Stimulated activated CD4-positive, alpha-beta T cell treated with anti-CD3 and anti-CD28 coated beads, Interleukin-12 subunit alpha, Interleukin-12 subunit beta, amount 100 ng/mL, for 4 hours (primary cell): ENCODE data around the gene SNAPC2.
"Not testable (repeated sequence)": the region's sequence is repeated elsewhere in the genome, so short reads cannot be mapped to it uniquely, and the experiment has no call there.

Experiments
- DNase-seq: peaks from one replicate; pipeline ENCODE4 v3.0.0-alpha.2; 2020

The SNAPC2 gene

DNA sequence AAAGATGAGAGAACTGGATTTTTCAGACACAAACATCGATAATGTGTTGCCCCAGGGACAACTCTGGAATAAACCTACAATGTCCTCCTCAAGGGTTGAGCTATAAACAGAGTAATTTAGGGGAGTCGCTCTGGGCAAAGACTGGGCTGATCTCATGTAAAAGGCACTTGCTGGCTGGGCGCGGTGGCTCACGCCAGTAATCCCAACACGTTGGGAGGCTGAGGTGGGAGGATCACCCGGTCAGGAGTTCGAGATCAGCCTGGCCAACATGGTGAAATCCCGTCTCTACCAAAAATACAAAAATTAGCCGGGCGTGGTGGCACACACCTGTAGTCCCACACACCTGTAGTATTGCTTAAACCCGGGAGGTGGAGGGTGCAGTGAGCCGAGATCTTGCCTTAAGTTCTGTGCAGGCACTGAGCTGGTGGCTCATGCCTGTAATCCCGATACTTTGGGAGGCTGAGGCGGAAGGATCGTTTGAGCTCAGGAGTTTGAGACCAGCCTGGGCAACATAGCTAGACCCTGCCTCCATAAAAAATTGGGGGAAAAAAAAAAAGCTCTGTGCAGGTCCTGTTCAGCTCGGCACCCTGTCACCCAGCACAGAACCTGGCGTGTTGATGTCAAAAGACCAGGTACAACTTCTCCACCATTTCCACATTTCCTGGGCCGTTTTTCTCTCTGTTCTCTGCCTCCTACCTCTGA is 21.9 kb downstream of the SNAPC2 start:
- DNase-seq, result no peak

DNA sequence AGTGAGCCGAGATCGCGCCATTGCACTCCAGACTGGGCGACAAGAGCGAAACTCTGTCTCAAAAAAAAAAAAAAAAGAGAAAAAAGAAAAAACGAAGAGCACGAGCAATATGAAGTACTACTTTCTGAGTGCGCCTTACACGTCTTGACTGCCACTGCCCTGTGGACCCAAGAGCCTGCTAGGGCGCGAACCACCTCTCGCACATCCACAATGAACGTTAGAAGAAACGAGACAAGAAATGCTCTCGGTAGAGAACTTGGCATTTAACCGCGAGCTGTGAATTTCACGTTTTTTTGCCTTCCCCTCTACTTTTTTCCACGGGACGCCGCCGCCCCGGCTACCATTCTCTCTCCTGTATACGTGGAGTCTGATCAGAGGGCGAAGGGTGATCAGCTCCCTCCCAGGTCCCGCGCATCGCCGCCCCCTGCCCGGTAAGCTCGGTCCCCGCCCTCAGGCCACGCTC is 22.9 kb downstream of the SNAPC2 start:
- no peak for DNase-seq

DNA sequence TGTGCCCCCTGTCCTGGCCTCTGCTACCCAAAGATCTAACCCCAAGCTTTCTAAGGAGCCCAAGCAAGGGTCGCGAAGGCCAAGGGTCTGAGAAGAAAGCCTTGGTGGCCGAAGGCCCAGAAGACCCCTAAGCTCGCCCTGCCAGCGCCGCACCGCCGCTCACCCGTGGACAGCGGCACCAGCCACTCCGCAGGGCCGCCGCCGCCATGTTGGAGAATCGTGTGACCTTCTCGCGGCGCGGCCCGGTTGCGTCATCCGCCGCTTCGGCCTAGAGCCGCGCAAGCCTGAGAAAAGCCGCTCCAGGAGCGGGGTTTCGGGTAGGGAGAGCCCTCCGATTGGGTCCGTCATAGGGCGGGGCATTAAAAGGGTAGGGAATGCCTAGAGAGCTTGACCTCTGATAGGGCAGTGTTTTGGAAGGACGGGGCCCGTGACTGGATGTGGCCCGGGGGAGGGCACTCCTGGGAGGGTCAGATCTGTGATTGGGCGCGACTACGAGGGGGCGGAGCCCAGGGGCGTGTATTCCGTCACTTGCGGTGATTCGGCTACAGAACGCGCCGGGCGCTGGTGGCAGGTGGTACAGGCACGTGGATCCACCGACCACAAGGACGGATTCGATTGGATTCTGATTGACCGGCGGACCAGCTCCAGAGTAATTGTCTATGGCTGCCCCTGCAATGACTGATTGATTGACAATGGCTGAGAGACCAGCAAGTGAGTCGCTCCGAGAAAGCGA is 23.5 kb downstream of the SNAPC2 start, which contains the start of gene TIMM44:
TIMM44 (minus strand) TSS at position 223 of the 733 bp plus-strand sequence; CDS start at position 208, 15 bp downstream.
- peak; percentile 97 for DNase-seq

DNA sequence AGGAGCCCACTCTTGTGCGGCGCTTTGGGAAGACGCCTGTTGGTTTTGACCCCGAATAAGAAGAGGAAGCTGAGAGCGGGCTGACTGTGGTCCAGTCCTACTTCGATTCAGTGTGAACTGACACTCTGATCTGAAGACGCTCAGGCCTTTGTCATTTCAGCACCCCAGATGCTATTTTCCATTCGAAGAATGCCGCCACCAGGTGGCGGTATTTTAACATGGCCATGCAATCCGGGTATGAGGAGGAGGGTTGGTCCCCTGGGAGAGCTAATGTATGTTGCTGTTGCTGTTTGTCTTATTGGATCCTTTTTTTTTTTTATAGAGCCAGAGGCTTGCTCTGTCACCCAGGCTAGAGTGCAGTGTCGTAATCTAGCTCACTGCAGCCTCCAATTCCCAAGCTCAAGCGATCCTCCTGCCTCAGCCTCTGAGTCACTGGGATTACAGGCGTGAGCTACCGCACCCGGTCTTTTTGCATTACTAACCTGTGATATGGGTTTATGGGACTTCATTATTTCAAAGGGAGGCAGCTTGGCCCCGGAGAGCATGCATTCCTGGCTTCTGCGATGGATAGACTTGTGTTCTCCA is 24.1 kb downstream of the SNAPC2 start:
- peak; percentile 84 for DNase-seq

DNA sequence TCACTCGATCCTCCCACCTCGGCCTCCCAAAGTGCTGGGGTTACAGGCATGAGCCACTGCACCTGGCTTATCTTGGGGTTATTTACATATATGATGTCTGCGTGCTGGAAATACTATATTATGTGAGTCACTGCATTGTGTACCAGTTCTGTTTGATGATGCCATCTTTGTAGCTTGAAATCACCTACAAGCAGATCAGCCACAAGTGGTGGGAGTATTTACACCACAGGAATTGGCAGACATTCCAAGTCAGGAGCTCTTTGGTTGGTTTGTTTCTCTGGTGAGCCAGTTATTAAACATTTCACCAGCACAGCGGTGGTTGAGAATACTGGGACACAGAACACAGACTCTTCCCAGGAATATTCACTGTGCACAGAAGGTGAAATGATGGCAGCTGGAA is 27.8 kb downstream of the SNAPC2 start:
- no peak for DNase-seq

DNA sequence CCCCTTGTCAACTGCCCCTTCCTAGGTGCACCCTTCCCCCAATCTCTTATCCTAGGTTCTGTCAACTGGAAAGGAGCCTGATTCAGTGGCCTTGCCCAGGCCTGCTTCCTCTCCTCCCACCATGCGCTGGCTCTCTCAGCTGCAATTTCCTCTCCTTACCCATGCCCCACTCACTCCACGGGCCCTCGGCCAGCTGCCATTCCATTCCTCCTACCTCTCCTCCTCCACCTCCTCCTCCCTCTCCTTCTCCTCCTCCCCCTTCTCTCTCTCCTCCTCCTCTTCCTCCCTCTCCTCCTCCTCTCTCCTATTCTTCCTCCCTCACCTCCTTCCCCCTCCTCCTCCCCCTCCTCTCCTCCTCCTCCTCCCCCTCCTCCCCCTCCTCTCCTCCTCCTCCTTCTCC is 32.9 kb downstream of the SNAPC2 start:
- DNase-seq, result no peak

DNA sequence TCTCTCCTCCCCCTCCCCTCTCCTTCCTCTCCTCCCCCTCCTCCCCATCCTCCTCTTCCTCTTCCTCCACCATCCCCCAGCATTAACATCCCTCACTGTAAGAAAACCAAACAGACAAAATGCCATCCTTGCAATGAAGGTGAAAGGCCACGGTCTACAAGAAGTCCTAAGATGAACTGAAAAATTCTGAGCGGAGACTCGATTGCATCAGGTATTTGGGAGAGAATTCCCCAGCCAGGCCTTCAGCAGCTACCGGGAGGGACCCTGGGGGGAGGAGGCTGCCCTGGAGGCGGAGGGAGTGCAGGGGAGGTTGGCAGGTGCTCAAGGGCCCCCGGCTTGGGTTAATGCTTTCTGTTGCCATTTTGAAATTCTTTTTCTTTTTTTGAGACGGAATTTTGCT is 33.4 kb downstream of the SNAPC2 start:
- no peak for DNase-seq

DNA sequence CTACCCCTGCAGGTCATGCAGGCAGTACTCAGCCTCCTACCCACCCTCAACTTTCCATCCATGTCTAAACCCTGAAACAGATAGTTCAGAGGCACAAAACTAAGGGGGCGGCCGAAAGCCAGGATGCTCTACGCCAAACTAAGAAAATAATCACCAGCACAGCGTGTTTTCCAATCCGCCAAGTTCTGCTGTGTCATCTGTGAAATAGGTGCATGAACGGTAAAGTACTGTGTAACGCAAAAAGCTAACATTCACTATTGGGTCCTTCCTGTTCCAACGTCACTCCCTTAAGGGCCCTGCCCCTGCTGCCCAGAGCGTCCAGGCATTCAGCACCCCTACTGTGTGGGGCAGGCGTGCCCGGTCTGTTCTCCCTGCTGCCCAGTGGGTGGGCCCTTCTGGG is 35.6 kb downstream of the SNAPC2 start:
- no peak for DNase-seq

DNA sequence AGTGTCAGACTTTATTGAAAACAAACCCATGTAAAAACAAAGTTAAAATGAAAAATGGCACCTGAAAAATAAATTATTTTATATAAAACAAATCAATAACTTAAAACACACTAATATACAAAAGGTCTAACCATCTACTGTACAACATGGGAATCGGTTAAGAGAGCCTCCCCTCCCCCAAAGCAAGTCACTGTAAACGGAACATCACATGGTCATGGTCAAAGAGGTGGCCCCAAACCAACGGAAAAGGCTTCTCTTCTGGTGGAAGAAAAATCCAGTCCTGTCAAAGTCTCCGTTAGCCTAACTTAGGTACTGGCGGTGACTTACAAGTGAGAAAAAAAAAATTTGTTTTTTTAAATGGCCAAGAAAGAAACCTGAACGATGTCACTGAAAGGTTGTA is 39.1 kb downstream of the SNAPC2 start:
- DNase-seq, result no peak

DNA sequence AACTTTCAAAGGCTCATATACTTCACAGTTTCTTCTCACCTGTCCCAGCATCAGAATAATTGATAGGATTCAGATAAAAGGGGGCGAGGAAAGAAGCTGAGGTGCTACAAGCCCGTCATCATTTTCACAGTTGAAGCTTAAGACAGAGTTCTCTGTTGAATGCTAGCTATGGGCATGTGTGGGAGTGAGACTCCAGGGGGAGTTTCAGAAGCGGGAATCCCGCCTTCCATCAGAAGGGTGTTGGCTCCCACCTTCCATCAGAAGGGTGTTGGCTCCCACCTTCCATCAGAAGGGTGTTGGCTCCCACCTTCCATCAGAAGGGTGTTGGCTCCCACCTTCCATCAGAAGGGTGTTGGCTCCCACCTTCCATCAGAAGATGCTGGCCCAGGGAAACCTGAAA is 40.9 kb downstream of the SNAPC2 start:
- DNase-seq, result not testable (repeated sequence)

DNA sequence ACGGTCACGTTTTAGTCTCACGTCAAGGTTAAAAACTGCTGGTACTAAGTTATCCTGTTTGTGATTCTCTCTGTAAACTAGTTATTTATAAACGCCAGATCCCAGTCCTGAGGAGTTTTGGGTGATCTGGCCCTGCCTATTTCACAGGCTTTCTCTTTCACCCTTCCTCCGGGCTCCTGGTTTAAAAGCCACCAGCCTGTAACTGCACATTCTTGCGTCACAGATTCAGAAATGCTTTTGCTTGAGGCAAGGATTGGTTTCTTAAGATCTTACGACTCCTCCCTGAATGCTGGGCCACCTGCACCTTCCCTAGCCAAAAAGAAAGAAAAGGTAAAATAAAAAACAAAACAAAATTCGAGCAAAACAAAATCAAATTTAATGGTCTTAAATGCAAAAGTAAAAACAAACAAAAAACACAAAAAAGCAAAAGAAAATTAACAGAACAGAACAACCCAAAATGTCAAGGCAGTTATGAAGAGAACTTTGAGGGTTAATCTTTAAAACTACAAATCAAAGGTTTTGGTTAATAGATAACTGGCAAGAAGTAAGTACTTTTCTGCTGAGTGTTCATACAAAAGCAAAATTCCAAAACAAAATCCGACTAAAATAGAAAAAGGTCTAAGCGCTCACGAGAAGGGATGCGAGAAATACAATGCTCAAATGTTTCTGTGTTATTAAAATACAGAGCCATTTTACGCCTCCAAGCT is 41.9 kb downstream of the SNAPC2 start:
- DNase-seq, result no peak

DNA sequence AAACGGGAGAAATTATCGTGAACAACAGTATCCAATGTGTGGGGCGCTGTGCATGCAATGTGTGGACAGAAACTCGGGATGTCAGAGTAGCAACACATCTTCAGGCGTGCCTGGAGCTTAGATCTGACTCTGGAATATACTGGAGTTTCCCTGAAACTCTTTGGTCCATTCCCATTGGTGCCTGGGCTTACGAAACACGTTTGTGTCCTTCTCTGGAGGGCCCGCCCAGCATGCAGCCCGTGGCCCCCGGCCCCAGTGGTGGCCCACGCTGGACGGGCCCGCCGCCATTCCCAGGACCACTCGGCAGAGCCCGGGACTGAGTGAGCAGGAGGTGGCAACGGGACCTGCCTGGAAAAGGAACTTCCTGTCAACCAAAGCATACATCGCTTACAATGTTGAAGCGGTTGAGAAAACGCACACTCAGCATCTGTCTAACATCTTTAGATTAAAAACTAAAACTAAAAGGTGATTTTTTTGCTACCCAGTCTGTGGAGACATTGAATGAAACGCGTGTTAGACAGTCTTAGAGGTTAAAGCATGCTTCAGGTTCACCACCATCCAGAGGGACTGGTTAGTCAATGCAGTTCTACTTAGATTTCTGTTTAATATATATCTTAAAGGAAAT is 42.6 kb downstream of the SNAPC2 start:
- no peak for DNase-seq

DNA sequence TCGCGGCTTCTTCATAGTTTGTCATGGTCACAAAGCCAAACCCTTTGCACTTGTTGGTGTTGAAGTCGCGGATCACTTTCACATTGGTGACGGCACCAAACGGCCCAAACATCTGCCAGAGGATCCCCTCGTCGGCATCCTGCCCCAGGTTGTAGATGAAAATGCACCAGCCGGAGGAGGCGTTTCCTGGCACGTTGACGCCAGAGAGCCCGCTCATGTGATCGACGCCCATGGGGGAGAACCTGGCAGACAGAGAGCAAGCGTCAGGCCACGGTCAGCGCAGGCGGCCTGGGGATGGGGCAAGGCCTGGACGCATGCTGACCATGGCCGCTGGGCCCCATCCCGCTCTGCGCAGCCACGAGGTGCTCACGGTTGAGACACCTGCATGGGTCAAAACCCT is 43.4 kb downstream of the SNAPC2 start:
- DNase-seq, result no peak

DNA sequence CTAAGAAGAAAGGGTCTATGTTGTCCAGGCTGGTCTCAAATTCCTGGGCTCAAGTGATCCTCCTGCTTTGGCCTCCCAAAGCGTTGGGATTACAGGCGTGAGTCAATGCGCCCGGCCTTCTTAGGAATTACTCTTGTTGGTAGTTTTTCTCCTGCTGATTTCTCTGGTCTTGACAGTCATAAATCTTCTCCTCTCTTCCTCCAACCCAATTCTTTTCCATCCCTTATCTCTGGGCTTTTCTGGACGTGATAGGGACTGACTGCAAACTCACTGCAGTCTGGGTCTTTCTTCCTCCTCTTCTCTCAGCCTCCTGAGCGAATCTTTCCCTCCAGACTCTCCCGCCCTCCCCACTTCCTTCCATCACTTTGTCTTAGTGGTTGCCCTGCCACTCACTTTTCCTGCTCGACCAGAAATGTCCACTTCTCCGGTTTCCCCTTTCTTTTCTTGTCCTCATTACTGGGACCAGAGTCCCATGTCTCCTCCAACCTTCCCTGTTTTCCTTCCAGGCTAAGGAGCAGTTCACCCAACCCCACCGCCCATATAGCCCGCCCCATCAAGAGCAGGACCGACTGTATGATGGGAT is 45.2 kb downstream of the SNAPC2 start:
- no peak for DNase-seq

DNA sequence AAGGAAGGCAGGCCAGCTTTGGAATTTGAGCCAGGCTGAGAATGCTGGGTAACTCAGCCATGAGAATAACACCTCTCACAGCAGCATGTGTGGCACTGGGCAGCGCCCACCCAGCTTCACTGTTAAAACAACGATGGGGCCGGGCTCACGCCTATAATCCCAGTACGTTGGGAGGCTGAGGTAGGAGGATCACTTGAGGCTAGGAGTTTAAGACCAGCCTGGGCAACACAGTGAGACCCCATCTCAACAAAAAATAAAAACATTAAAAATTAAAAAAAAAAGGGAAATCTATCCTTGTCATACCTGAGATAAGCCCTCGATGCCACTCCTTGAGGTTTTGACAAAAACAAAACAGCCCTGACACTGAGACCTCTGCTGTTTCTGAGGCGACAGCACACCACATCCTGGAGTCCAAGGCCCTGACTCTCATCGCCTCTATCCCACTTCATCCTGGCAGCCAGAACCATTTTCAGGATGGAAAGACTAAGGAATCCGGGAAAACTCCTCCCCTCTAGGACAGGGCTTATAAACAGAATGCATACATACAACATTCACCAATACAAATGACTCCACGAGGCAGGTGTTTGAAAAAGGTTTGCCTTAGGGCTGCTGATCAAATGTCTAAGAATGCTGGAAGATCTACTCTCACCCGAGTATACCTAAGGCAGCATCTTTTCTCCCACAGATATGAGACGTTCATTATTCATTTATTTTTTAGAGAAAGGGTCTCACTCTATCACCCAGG is 46.0 kb downstream of the SNAPC2 start:
- DNase-seq, result no peak

DNA sequence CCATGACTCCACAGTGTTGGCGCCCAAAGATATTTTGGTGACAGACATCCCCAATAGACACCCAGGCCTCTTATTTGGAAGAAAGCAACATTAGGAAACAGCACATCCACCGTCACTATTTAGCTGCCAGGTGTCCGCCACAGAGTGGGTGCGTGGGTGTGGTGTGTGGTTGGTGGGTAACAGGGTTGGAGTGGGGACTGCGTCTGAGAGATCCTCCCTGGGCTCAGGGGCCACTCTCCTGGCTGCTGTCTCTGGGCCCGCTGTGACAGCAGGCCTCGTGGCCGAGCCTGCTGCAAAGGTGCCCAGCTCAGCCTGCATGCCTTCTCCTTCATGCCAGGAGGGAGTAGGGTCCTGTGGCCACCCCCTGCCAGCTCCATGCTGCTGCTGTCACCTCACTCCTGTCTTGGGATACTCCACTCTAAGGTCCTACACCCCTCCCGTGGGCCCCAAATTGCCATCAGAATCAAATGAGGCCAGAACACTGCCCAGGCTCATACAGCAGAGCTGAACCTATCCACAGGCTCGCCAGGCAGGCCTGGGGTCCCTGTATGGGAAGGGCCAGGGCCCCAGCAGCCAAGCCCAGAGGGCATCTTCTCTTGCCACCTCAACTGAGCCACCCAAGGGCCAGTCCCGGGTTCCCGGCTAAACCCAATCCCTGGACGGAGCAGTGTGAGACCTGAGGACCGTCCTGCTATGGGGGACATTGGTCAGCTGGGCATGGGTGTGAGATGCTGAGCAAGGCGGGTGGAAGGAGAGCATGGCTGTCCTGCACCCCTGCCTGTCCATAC is 48.1 kb downstream of the SNAPC2 start:
- DNase-seq, result no peak

DNA sequence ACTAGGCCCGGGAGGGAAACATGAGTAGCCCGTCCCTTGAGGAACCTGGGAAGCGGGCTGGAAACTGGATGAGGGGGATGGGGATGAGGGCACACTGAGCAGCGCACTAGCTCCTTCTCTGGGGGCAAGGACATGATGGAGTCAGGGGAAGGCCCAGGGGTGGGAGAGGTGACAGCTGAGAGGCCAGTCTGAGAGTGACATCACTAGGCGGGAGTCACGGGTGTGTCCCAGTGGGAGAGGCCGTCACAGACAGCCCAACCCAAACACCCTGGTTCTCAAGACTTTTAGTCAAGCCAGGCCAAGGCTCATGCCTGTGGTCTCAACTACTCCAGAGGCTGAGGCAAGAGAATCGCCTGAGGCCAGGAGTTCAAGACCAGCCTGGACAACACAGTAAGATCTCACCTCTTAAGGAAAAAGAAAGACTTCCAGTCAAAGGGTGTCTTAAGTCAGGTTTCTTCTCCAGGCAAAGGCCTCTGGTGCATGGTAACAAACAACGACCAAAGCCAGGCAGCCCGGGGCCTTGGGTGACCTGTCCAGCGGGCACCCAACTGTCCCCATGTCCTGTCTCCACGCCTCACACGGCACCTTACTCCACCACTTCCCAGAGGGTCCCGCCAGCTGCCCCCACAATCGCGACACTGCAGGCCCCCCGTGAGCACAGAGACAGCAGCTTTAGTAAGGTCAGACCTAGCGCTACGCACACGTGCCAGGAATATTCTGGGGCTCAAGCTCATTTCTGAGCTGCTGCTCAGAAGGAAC is 48.8 kb downstream of the SNAPC2 start:
- DNase-seq, result no peak

DNA sequence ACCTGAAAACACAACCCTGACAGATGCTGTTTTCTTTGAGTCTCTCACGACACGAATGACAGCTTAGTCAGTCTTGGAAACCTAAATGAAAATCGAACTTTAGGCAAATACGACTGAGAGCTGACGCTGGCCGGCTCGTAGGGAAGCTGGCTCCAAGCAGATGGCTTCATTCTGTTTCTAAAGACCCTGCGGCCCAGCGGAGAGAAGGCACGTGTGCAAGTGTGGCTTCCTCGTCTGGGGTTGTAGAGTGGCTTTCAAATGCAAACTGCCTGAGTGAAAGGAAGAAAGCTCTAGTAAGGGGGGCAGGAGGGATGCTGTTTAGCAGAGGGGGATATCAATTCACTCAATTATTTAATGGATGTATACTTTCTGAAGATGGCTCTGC is 49.4 kb downstream of the SNAPC2 start:
- DNase-seq, result no peak

DNA sequence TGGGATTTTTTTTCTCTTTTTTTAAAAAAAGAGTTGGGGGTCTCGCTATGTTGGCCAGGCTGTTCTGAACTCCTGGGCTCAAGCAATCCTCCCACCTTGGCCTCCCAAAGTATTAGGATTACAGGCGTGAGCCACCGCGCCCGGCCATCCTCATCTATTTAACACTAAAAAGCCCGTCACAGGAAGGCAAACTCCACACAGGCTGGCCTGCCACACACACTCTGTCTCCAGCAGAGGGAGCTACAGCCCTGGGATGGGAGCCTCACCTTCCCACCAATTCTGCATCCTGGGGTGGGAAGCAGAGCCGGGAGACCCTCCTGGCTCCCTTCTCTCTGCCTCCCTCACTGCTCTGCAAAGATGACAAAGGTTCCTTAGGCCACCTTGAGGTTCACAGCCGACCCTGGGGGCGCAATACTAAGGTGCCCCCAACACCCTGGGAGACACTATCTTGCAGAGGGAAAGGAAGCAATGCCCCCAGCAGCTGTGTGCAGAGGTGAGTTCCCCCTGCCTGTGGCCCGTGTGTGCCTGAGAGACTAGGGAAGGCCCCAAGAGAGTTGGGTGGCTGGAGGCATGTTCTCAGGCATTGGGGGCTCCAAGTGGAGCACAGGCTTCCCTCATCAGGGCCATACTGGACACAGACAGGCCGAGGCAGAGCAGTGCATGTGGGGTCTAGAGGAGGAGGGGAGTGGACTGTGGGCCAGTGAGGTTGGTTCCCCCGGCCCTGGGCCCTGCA is 50.7 kb downstream of the SNAPC2 start:
- no peak for DNase-seq
